ENCODE results near the gene TRIO. TPM values are rescaled to one million over a fixed set of nuclear protein-coding genes. Genes with fewer than 3 reads are reported as not detected.

Gene TRIO
- total and polyA plus RNA-seq, 2 donors (not counting 3 experiments of a cell fraction or from before 2014, with no cell fraction given) = 82.9 to 248 TPM

GRCh38 chr5:14467886-14468285, 324.7 kb downstream of the TRIO start:
- Histone ChIP-seq H4K20me1 (replicated peaks; ENCODE audit: control insufficient read depth, extremely low read depth, insufficient read depth, low read length) (no peaks in the 10 kb centered on the region), H3K9ac (replicated peaks; ENCODE audit: extremely low read depth, insufficient read depth, low read length) (no peak overlapping the region), H3K4me3 (replicated peaks in 1 of 3; ENCODE audit: insufficient read depth in 1 of 3, low read depth in 1 of 3, low read length in 3 of 3) (no peak overlapping the region), H3K4me1 (ENCODE audit: control insufficient read depth, extremely low read depth, insufficient read depth, low read length) (peaks cover 18% of the 10 kb centered on the region), H3K36me3 (ENCODE audit: control insufficient read depth in 2 of 2, extremely low read depth in 1 of 2, insufficient read depth in 2 of 2, low read length in 2 of 2) (peaks cover 12 to 17% of the 10 kb centered on the region in 2 experiments), H3K4me2 (ENCODE audit: insufficient read depth, low read length) (no peak overlapping the region), H3K27me3 (ENCODE audit: control insufficient read depth in 2 of 2, insufficient read depth in 2 of 2, low read length in 2 of 2) (no peaks in the 10 kb centered on the region), H3K9me3 (replicated peaks; ENCODE audit: control insufficient read depth, insufficient read depth, low read length) (no peaks in the 10 kb centered on the region), H2AFZ (ENCODE audit: low read depth, low read length) (no peak overlapping the region), H3K79me2 (ENCODE audit: control insufficient read depth, insufficient read depth, low read length) (no peaks in the 10 kb centered on the region), H3K27ac (ENCODE audit: insufficient read depth, low read depth, low read length) (no peak overlapping the region), H3K9me1 (replicated peaks; ENCODE audit: control insufficient read depth, extremely low read depth, insufficient read depth, low read length) (no peaks in the 10 kb centered on the region)
- FAIRE-seq (no peak), DNase-seq (ENCODE audit: low read depth, low spot score) (no peak)
- TF ChIP-seq POLR2AphosphoS5 (IDR thresholded peaks at IDR 0.05; ENCODE audit: insufficient read depth, low read depth, low read length) (no peak), FOS (IDR thresholded peaks at IDR 0.05; ENCODE audit: borderline replicate concordance, insufficient read depth, low read length) (no peak), MYC (IDR thresholded peaks at IDR 0.05; ENCODE audit: low read depth, low read length) (no peak), EZH2 (IDR thresholded peaks at IDR 0.05; ENCODE audit: borderline replicate concordance, low read depth, low read length, severe bottlenecking) (no peak), POLR2A (IDR thresholded peaks at IDR 0.05; ENCODE audit: low read depth, low read length) (no peak), JUN (IDR thresholded peaks at IDR 0.05; ENCODE audit: borderline replicate concordance, insufficient read depth, insufficient read length, low read depth) (no peak), CTCF (IDR thresholded peaks at IDR 0.05; ENCODE audit: extremely low read depth in 1 of 2, insufficient read depth in 1 of 2, low read depth in 1 of 2, low read length in 2 of 2) (no peak), GATA2 (IDR thresholded peaks at IDR 0.05; ENCODE audit: insufficient read depth, insufficient read length, low read depth, low read length) (no peak), MAX (IDR thresholded peaks at IDR 0.05; ENCODE audit: insufficient read depth, insufficient read length) (no peak)
- dilution Hi-C loops (cut with MboI; ENCODE audit: extremely low pct_ligation_motif_present, low sequenced_read_pairs) (no loop called here), intact Hi-C loops (cut with micrococcal nuclease) (no loop called here)
- ChIA-PET CTCF (no interaction called here), POLR2A (no interaction called here)
- BruUV-seq (replicated peaks) = no TSS peak
